EL (cell line): ENCODE results near the gene FRAT1.
"Not testable (repeated sequence)": the region's sequence is repeated elsewhere in the genome, so short reads cannot be mapped to it uniquely, and the experiment has no call there.

Source experiments
- DNase-seq: peaks from one replicate; pipeline ENCODE4 v3.0.0-alpha.2; 2016

FRAT1 gene, protein sequence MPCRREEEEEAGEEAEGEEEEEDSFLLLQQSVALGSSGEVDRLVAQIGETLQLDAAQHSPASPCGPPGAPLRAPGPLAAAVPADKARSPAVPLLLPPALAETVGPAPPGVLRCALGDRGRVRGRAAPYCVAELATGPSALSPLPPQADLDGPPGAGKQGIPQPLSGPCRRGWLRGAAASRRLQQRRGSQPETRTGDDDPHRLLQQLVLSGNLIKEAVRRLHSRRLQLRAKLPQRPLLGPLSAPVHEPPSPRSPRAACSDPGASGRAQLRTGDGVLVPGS

DNA sequence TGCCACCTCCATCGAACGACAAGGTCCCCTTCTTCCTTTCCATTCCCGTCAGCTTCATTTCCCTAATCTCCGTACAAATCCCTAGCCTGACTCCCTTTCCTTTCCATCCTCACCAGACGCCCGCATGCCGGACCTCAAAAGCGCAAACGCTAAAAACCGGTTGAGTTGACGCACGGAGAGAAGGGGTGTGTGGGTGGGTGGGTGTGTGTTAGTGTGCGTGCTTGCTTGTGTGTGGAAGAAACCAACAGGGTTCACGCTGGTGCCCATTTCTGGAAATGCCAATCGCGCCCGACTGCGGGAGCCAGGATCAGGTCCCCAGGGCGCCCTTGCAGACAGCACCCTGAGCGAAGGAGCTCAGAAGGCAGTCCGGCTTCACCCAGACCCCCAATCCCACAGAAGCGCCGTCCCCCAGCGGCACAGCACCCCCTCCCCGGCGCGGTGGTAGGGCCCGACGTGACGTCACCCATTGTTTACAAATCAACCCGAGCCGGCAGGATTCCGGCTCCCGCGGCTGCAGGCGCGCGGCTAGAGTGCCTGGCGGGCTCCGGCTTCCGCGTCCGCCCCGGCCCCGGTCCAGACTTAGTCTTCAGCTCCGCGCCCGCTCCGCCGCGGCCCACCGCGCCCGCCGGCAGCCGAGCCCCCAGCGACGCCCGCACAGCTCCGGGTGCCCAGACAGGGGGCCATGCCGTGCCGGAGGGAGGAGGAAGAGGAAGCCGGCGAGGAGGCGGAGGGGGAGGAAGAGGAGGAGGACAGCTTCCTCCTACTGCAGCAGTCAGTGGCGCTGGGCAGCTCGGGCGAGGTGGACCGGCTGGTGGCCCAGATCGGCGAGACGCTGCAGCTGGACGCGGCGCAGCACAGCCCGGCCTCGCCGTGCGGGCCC, at the start of gene FRAT1:
Gene FRAT1, plus strand, starts transcription at position 500 of the 880 bp plus-strand sequence. Its CDS starts 183 bp downstream, at position 683.
- DNase-seq: peak; percentile 88

DNA sequence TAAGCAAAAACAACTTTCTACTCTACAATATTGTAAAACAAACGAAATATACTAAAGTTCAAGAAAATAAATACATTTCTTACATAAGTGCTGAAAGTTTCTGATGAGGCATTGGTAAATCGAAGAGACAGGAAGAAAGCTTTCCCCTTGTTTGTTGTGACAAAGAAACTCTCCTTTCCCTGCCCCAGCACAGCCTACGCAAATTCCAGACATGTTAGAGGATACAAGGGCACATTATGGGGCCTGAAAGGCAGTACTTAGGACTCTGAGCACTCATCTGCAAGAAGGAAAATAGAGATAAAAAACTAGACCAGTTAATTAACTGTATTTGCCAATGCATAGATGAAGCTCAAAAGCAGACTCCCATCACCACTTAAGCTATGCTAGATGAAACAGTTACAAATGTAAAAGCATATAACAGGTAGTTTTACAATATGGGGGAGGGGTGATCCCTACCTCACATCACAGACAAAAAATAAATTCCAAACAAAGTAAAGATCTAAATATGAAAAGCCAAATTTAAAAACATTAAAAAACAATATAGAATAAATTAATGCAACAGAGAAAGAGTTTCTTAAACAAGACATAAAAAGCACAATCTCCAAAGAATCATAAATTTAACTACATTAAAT, 48.4 kb upstream of the FRAT1 start:
- peak; percentile 36 for DNase-seq

DNA sequence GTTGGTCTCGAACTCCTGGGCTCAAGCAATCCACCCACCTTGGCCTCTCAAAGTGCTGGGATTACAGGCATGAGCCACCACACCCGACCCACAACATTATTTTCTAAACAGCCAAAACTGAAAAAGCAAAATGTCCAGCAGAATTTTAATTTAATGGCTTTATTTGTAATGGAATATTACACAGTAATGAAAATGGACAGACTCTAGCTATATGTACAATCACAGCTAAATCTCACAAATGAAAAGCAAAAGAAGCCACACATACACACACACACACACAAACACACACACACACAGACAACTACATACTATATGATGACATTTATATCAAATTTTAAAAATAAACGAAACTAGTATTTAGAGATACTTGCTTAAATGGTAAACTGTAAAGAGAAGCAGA, 45.4 kb upstream of the FRAT1 start:
- no peak for DNase-seq

DNA sequence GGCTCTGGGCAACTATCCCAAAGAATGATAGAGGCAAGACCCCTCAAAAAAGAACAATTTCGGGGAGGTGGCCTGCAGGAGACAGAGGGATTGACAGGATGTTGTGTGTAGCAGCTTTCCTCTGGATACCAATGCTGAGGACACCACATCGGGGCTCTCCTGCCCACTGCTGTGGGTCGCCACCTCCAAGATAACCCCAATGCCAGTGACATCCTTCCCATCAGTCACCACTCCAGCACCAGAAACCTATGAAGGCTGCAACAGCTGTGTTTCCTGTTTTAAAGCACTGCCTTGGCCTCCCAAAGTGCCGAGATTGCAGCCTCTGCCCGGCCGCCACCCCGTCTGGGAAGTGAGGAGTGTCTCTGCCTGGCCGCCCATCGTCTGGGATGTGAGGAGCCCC, 44.2 kb upstream of the FRAT1 start:
- no peak for DNase-seq

DNA sequence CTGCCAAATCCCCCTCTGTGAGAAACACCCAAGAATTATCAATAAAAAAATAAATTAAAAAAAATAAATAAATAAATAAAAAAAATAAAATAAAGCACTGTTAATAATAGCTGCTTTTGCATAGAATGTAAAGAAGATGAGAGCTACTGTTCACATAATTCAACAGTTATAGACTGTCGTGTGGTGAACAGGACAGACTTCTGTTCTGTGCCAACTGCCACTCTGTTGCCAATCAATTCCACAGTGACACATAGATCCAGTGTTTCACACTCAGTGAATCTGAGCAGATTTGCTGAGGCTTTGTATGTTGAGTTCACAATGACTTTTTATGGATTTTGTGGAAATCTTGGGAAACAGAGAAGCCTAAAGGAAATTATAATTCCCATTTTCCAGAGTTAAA, 41.5 kb upstream of the FRAT1 start:
- DNase-seq: no peak

DNA sequence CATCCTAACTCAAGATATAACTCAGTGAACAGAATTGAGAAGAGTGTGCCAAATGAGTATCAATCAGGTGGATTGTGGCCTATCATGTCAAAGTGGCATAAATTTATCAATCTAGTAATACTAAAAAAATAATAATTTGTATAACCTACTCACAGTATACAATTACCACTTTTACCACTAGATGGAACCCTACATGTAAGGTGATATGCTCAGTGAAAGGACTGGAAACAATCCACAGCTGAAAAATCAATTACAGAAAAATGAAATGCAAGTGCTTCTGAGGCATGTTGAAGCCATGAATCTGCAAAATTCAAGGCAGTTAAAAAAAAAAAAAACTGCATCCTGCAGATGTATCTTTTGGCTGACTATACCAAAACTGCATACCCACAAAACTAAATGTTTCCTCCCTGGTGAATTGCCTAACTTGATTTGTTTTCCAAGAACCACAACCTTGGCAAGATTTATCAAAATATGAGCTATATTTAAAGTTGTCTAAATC, 40.5 kb upstream of the FRAT1 start:
- peak; percentile 65 for DNase-seq

DNA sequence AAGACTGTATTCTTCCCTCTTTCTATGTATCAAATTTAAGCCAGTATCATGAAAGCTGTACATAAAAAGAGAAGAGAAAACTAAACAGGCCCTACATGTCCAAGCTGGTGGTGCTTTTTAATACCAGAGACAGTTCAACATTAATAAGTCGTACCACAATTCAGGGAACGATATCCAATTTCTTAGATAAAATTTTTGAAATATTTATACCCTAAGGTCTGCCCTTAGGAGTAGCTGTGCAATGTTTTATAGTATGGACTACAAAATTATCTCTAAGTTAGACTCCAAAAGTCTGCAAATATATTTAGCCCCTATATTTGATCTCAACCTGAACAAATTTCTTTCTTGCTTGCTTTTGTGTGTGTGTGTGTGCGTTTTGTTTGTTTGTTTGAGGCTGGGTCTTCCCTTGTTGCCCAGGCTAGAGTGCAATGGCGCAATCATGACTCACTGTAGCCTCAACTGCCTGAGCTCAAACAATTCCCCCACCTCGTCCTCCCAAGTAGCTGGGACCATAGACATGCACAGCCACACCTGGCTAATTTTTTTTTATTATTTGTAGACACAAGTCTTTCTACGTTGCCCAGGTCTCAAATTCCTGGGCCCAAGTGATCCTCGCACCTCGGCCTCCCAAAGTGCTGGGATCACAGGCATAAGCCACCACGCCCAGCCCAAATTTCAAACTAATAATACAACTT, 39.8 kb upstream of the FRAT1 start:
- DNase-seq: peak; percentile 39

DNA sequence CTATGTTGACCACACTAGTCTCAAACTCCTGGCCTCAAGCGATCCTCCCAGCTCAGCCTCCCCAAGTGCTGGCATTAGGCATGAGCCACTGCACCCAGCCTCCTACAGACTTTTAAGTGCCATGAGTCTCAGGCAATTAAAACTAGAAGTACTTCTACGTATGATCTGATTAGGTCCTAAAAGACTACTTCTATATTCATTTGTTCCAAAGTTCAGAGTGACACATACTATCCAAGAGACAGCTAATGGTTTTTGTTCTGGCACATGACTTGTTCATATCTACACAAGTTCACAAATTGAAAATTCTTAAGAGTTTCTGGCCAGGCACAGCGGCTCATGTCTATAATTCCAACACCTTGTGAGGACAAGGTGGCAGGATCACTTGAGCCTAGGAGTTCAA, 38.3 kb upstream of the FRAT1 start:
- DNase-seq: no peak

DNA sequence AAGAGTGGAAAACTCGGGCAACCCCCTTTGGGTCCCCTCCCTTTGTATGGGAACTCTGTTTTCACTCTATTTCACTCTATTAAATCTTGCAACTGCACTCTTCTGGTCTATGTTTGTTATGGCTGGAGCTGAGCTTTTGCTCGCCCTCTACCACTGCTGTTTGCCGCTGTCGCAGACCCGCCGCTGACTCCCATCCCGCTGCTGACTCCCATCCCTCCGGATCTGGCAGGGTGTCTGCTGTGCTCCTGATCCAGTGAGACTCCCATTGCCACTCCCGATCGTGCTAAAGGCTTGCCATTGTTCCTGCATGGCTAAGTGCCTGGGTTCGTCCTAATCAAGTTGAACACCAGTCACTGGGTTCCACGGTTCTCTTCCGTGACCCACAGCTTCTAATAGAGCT, 29.0 kb upstream of the FRAT1 start:
- DNase-seq: not testable (repeated sequence)

DNA sequence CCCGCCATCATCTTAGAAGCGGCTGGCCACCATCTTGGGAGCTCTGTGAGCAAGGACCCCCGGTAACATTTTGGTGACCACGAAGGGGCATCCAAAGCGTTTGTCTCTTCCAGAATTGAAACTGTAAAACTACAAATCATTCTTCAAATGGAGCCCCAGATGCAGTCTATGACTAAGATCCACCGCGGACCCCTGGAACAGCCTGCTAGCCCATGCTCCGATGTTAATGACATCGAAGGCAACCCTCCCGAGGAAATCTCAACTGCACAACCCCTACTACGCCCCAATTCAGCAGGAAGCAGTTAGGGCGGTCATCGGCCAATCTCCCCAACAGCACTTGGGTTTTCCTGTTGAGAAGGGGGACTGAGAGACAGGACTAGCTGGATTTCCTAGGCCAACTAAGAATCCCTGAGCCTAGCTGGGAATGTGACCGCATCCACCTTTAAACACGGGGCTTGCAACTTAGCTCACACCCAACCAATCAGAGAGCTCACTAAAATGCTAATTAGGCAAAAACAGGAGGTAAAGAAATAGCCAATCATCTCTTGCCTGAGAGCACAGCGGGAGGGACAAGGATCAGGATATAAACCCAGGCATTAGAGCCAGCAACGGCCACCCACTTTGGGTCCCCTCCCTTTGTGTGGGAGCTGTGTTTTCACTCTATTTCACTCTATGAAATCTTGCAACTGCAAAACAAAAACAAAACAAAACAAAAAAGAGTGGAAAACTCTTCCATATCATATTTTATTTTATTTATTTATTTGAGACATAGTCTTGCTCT, 28.3 kb upstream of the FRAT1 start:
- not testable (repeated sequence) for DNase-seq

DNA sequence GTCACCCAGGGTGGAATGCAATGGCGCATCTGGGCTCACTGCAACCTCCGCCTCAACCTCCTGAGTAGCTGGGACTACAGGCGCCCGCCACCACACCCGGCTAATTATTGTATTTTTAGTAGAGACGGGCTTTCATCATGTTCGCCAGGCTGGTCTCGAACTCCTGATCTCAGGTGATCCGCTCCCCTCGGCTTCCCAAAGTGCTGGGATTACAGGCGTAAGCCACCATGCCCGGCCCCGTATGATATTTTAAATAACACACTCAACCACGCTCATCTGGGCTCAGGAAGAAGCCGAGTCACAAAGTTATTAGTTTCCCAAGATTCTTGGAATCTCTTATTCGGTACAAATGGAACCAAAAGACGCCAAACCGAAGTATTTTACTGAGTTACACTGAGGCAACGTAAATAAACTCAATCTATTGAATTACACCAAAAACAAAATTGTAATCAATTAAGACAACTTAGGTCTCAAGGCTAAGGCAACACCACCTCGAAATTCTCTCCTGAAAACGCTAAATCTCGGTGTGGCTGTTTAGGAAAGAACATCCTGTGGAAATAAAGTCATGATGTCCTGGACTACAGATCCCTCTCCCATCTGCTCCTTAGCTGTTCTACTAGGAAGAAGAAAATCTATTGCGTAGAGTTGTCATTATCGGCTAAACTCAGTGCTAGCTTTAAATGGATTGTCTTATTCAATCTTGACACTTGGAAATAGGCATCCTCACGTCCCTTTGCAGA, 27.5 kb upstream of the FRAT1 start:
- peak; percentile 9 for DNase-seq

DNA sequence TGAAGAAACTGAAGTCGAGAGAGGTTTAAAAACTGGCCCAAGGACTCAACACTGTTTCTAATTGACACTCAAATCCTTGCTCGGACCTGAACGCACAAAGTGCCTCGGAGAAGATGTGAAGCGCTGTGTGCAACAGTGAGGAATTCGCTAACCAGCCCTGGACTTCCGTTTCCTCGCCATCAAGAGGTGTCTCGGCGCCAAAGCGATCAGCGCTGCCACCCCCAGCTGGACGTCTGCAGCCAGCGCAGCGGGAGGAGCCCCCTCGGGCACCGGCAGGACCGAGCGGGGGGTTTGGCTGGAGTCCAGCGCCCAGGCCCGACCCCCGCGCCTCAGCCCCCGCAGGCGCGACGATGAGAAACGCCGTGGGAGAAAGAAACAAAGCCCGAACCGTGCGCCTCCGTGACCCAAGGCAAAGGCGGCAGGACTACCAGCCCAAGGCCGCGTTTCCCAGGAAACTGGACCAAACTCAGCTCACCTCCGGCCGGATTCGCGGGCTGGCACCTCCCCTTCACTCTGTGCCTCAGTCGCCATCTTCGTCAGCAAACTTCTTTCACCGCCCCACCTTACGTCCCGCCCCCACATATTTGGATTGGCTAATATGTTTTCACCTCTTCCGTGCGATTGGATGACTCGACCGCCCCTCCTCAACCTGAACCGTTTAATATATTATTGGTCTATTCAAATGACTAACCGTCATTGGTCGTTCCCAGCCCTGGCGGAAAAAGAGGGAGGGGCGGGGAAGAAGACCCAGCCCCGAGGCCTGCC, 26.8 kb upstream of the FRAT1 start, which contains the start of gene ARHGAP19:
Gene ARHGAP19, minus strand, starts transcription at position 541 of the 765 bp plus-strand sequence. Its CDS starts 10 bp downstream, at position 531.
- DNase-seq: peak; percentile 99

DNA sequence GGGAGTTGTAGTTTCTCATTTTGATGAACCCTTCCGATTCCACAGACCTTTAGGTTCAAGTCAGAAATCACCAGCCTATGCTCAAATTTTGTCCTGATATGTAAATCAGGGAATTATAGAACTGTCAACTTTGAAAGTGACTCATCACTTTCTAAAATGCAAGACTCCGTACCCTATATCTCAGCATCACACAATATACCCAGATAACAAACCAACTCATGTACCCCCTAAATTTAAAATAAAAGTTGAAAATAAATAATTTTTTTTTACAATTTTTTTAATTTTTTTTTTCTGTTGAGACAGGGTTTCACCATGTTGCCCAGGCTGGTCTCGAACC, 26.2 kb upstream of the FRAT1 start:
- no peak for DNase-seq

DNA sequence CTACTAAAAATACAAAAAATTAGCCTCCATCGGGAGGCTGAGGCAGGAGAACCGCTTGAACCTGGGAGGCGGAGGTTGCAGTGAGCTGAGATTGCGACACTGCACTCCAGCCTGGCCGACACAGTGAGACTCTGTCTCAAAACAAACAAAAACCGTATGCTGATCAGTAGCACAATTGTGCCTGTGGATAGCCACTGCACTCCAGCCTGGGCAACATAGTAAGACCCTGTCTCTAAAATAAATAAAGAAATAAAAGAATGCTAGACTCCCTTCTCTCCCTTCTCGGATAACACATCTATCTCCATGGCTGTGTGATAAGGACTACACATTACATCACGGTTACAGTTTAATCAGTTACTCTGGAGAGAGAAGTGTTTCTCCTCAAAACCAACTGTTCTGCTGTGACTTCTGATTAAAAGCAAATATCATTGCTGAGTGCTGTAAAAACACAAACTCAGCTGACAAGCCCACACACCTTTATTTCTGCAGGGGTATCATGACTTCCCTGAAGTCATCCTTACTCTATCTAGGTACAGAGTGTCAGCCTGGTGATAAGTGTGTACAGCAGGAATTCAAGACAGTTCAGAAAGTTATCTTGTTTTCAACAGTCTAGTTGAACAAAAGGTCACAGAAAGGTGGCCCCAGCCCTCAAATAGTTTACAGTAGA, 21.4 kb upstream of the FRAT1 start:
- DNase-seq: no peak

DNA sequence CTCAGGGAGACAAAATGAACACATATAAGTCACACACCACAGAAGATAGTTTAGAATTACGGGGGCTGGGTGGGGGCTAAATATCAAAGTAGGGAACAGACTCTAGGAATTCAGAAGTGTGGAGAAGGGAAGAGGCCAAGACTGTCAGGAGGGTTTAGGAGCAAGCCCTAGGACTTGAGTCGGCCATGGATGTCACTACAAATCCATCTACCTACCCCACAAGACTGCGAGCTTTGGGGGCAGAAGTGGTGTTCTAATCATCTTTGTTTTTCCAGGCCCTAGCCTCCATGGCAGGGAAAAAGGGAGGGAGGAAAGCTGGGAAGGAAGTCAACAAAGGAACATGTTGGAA, 20.9 kb upstream of the FRAT1 start:
- DNase-seq: no peak

DNA sequence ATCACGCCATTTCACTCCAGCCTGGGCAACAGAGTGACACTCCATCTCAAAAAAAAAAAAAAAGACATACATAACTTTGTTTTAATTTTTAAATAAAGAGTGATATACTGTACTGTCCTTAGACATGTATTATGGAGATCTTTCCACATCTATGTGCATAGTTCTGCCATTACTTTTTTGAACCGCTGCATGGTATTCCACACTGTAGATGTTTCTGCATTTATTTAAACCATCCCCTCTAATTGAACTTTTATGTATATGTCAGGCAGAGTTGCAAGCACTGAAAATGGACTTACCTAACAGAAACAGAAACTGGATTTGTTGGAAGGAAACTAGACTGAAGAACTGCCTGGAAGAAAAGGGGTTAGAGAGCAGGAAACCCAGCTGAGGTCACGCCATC, 18.1 kb upstream of the FRAT1 start:
- no peak for DNase-seq

DNA sequence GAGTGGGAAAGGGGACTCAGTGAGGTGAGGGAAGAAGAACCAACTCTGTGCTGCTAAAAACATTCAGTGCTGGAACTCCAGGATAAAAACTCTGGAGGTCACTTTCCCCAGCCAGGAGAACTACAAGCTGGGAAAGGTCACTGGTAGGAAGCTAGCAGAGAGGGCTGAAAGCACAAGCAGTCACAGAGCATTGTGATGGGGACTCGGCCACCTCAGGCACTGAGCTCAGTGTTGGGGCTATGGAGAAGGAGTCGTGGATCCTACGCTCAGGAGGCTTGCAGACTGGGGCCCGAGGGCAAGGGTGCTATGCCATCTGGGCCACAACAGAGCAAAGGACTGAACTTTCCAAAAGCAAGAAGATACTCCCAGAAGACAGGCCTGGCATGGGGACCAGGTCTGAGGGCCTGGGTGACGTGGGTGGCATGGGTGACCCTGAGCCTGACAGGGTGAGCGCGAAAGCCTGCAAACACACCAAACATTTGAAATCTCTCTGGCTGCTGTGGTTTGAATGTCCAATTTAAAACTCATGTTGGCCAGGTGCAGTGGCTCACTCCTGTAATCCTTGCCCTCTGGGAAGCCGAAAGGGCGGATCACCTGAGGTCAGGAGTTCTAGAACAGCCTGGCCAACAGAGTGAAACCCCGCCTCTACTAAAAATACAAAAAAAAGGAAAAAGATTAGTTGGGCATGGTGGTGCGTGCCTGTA, 16.8 kb upstream of the FRAT1 start:
- DNase-seq: no peak

DNA sequence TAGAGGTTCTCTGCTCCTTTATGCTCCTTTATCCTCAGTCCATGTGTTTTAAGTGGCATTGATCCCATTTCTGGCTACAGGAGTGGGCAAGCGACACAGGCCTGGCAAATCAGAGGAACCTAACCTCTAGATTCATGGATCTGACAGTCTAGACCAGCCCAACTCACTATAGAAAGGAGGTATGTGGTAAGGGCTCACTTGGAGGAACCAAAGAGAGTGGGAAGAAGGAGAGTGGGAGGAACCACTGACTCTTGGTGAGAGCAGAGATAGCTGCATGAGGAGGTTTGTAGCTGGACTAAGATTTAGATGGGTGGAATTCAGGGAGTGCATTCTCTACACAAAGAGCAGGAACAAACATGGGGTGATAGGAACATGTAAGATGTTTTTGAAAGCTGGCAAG, 11.6 kb upstream of the FRAT1 start:
- no peak for DNase-seq
